Measurements from ENCODE around the gene SLC12A1.

SLC12A1 gene

DNA sequence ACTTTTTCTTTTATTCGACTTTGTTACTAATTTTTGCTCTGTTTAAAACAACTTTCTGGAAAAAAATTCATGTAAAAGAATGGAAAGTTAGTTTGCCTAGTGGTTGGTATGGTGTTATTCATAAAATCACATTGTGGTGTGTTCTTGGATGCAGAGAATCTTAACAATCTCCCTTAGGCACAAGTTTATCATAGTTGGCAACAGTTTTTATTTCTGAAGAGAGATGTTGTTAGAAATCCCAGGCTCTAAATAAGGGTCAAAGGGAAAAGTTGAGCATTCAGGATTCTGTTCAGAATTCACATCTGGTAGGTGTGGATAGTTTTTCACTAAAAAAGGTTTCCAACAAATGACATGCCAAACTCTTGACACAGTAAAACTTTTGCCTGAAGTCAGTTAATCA, 131.5 kb downstream of the SLC12A1 start:
- no peak for DNase-seq (ENCODE audit: extremely low spot score)
- POLR2A ChIA-PET = no interaction called here
- TF ChIP-seq, protein P1, sequence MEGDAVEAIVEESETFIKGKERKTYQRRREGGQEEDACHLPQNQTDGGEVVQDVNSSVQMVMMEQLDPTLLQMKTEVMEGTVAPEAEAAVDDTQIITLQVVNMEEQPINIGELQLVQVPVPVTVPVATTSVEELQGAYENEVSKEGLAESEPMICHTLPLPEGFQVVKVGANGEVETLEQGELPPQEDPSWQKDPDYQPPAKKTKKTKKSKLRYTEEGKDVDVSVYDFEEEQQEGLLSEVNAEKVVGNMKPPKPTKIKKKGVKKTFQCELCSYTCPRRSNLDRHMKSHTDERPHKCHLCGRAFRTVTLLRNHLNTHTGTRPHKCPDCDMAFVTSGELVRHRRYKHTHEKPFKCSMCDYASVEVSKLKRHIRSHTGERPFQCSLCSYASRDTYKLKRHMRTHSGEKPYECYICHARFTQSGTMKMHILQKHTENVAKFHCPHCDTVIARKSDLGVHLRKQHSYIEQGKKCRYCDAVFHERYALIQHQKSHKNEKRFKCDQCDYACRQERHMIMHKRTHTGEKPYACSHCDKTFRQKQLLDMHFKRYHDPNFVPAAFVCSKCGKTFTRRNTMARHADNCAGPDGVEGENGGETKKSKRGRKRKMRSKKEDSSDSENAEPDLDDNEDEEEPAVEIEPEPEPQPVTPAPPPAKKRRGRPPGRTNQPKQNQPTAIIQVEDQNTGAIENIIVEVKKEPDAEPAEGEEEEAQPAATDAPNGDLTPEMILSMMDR (IDR thresholded peaks at IDR 0.05; ENCODE audit: control extremely low read depth, extremely low read depth, low read depth, missing control alignments) = no peak
- CTCF ChIA-PET = interaction anchor here (0.9 to 4.4 kb wide), 10 partner anchors 8 to 302 kb away, joined by 3 to 34 read pairs (median 4); no protein-coding TSS in a partner anchor

DNA sequence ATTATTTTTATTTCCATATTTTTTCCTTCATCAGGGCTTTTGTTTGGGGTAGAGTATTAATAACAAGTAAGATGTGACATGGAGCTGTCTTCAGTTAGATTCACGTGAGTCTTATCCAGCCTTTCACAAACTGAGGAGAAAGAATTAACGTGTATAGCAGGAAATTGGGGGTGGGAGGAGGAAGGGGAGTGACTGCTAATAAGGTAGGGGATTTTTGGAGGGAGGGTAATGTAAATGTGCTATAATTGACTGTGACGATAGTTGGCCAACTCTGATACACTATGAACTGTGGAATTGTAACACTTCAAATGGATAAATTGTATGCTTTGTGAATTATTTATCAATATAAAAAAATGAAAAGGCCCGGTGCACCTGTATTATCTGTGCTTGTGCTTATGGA, 134.0 kb downstream of the SLC12A1 start:
- TF ChIP-seq, protein P1 (IDR thresholded peaks at IDR 0.05; ENCODE audit: control extremely low read depth, extremely low read depth, low read depth, missing control alignments) = no peak
- no peak for DNase-seq (ENCODE audit: extremely low spot score)
- POLR2A ChIA-PET = no interaction called here
- CTCF ChIA-PET = interaction anchor here (1.4 to 2.8 kb wide), 3 partner anchors 12 to 19 kb away, joined by 8 to 17 read pairs (median 10); no protein-coding TSS in a partner anchor

DNA sequence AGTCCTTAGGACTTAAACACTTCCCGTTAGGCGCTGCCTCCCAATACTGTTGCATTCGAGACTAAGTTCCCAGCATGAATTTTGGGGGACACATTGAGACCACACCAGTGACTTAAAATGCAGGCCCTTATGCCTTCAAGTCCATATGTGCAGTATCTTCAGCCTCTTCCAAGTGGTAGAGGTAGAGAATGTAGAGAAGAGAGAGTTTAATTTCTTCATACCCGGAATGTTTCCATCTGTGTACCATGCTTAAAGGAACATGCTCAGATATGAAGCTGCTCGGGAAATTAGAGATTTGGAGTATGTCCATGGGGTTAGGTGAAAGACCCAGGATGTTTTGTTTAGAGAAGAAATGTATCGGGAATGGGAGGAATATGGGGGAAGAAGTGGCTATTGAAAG, 137.8 kb downstream of the SLC12A1 start:
- TF ChIP-seq, protein P1 (IDR thresholded peaks at IDR 0.05; ENCODE audit: control extremely low read depth, extremely low read depth, low read depth, missing control alignments) = no peak
- ChIA-PET POLR2A (no interaction called here), CTCF (interaction anchor here (1.8 kb wide), 1 partner anchor 8 kb away, joined by 7 read pairs; no protein-coding TSS in a partner anchor)
- DNase-seq (ENCODE audit: extremely low spot score) = no peak

DNA sequence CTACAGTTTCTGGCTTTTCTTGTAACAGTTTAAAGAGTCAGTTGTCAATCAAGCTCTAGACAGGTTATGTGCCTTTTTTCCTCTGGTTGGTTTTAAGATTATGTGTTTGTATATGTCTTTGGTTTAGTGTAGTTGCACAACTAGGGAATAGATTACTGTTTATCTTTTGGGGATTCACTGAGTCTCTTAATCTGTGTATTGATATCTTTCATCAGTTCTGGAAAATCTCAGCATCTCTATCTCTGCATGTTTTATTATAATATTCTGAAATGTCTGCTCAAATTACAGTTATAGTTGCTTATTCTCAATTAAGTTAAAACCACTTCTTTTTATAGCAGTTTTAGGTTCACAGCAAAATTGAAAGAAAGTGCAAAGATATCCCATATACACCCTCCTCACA, 139.4 kb downstream of the SLC12A1 start:
- POLR2A ChIA-PET = no interaction called here
- CTCF ChIA-PET = interaction anchor here (0.8 to 1.0 kb wide), 2 partner anchors 9 to 11 kb away, joined by 3 read pairs; no protein-coding TSS in a partner anchor
- no peak for DNase-seq (ENCODE audit: extremely low spot score)
- TF ChIP-seq, protein P1 (IDR thresholded peaks at IDR 0.05; ENCODE audit: control extremely low read depth, extremely low read depth, low read depth, missing control alignments) = no peak

DNA sequence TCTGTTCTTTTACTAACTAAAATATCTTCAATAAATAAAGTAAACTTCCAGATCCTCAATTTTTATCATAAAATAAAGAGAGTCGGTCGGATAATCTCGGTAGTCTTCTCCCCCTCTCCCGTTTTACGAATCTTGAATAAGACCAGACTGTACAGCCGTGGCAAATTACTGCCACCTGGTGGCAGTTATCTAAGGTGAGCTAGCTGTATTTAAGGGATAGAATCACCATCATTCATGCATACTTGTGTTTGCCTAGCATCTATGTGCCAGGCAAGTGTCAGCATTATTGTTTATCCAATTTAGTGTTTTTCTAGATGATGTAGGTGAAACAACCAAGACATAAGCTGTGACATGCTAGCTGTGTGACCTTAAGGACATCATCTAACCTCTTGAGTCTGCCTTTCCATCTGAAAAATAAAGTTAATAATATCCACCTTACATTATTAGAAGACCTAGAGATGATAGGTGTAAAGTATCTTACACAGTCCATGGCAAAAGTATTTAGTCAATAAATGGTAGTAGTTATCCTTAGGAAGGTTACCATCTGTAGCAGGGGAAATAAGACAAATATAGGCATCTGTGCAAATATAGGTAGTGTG, 146.5 kb downstream of the SLC12A1 start:
- CTCF ChIA-PET = interaction anchor here (0.5 to 3.4 kb wide), 31 partner anchors 9 to 1159 kb away, joined by 3 to 34 read pairs (median 4); partner anchors contain the start of gene FGF7
- peak; percentile 64 for DNase-seq (ENCODE audit: extremely low spot score)
- POLR2A ChIA-PET = interaction anchor here (0.7 kb wide), 1 partner anchor 378 kb away, joined by 7 read pairs; no protein-coding TSS in a partner anchor
- TF ChIP-seq, protein P1 (IDR thresholded peaks at IDR 0.05; ENCODE audit: control extremely low read depth, extremely low read depth, low read depth, missing control alignments) = peak; percentile 83

Data from GM10248 (cell line).